NCI-H1436 treated with DMSO at 0.1 percent for 48 hours (cell line): ENCODE data around the gene FAM114A1.

ENCODE experiments used
- DNase-seq: peaks from one replicate; lab custom pipeline; 2025; lab: John Stamatoyannopoulos, UW

FAM114A1 gene

GRCh38 chr4:38859501-38859900 is 8.1 kb upstream of the FAM114A1 start:
- no peak for DNase-seq

GRCh38 chr4:38860788-38861424 is 6.7 kb upstream of the FAM114A1 start:
- DNase-seq = no peak

GRCh38 chr4:38861791-38862190 is 5.8 kb upstream of the FAM114A1 start:
- no peak for DNase-seq

- no peak for DNase-seq
Measured at GRCh38 chr4:38865445-38865844, 2.2 kb upstream of the FAM114A1 start.

GRCh38 chr4:38866973-38867477 is 581 bp upstream of the FAM114A1 start:
- no peak for DNase-seq

- no peak for DNase-seq
Measured at GRCh38 chr4:38868059-38868960, 704 bp downstream of the FAM114A1 start.

GRCh38 chr4:38869511-38869910 is 1.9 kb downstream of the FAM114A1 start:
- no peak for DNase-seq

GRCh38 chr4:38870098-38870808 is 2.6 kb downstream of the FAM114A1 start:
- no peak for DNase-seq

GRCh38 chr4:38871593-38871992 is 4.0 kb downstream of the FAM114A1 start:
- no peak for DNase-seq

GRCh38 chr4:38872620-38873019 is 5.0 kb downstream of the FAM114A1 start:
- no peak for DNase-seq

GRCh38 chr4:38873290-38873944 is 5.8 kb downstream of the FAM114A1 start:
- DNase-seq = no peak

- no peak for DNase-seq
Measured at GRCh38 chr4:38876636-38877035, 9.0 kb downstream of the FAM114A1 start.

GRCh38 chr4:38884254-38884653 is 16.6 kb downstream of the FAM114A1 start:
- DNase-seq = no peak

- DNase-seq = no peak
Measured at GRCh38 chr4:38889143-38889542, 21.5 kb downstream of the FAM114A1 start.

GRCh38 chr4:38891051-38891983 is 23.7 kb downstream of the FAM114A1 start:
- DNase-seq = no peak

- DNase-seq = no peak
Measured at GRCh38 chr4:38894322-38894982, 26.8 kb downstream of the FAM114A1 start.

GRCh38 chr4:38896940-38897339 is 29.3 kb downstream of the FAM114A1 start:
- DNase-seq = no peak

- DNase-seq = no peak
Measured at GRCh38 chr4:38898245-38898644, 30.6 kb downstream of the FAM114A1 start.

- no peak for DNase-seq
Measured at GRCh38 chr4:38902221-38902620, 34.6 kb downstream of the FAM114A1 start.

GRCh38 chr4:38902695-38903094 is 35.1 kb downstream of the FAM114A1 start:
- DNase-seq = no peak
